Keratinocyte (primary cell): ENCODE results near the gene REEP3. TPM values are rescaled to one million over a fixed set of nuclear protein-coding genes. Genes with fewer than 3 reads are reported as not detected.

Experiments used
- DNase-seq: peaks from one replicate; pipeline ENCODE4 v3.0.0-alpha.2; 2011; ENCODE audit warnings: low read depth, missing footprints, low spot score
- FAIRE-seq: peaks from 2 replicates; lab custom pipeline; 2011; peaks lifted over from hg19 to GRCh38; lab: Jason Lieb, UNC
- H2AFZ ChIP-seq: 2 replicates; pipeline ENCODE4 v1.6.0; 2012; ENCODE audit warnings: low read length, control low read depth, inconsistent platforms; ENCODE audit not compliant: control insufficient read depth
- H3K27ac ChIP-seq: 2 replicates; pipeline ENCODE4 v1.5.1; 2011; ENCODE audit warnings: low read length; ENCODE audit not compliant: control insufficient read depth, insufficient read depth
- H3K27me3 ChIP-seq: 3 replicates; pipeline ENCODE4 v1.6.0; 2011; ENCODE audit warnings: low read length; ENCODE audit not compliant: control insufficient read depth, insufficient read depth; ENCODE audit errors: extremely low read depth
- H3K36me3 ChIP-seq, 2 experiments: 2 replicates in 1 of 2; 3 replicates in 1 of 2; pipeline ENCODE4 v1.5.1; 2011; ENCODE audit warnings: low read length in 2 of 2, mild to moderate bottlenecking in 1 of 2; ENCODE audit not compliant: control insufficient read depth in 2 of 2, insufficient read depth in 2 of 2; ENCODE audit errors: extremely low read depth in 1 of 2
- H3K4me1 ChIP-seq: 3 replicates; pipeline ENCODE4 v1.5.1; 2011; ENCODE audit warnings: low read length; ENCODE audit not compliant: control insufficient read depth, insufficient read depth; ENCODE audit errors: extremely low read depth
- H3K4me2 ChIP-seq: 3 replicates; pipeline ENCODE4 v1.6.0; 2011; ENCODE audit warnings: low read depth, low read length; ENCODE audit not compliant: control insufficient read depth, insufficient read depth; ENCODE audit errors: extremely low read depth
- H3K4me3 ChIP-seq, 3 experiments: fragments of 200-600 bp in 1 of 3; sonication (generic) in 1 of 3; 2 replicates in 2 of 3; 3 replicates in 1 of 3; pipeline ENCODE4 v1.5.1; 2011 to 2016; ENCODE audit warnings: low read length in 3 of 3, mild to moderate bottlenecking in 3 of 3, control low read depth in 2 of 3, inconsistent platforms in 1 of 3, low read depth in 1 of 3, mixed read lengths in 1 of 3, mixed run types in 1 of 3, moderate library complexity in 1 of 3; ENCODE audit not compliant: control insufficient read depth in 2 of 3, insufficient read depth in 2 of 3; ENCODE audit errors: extremely low read depth in 1 of 3
- H3K79me2 ChIP-seq: 2 replicates; pipeline ENCODE4 v1.6.0; 2012; ENCODE audit warnings: low read length; ENCODE audit not compliant: control insufficient read depth, insufficient read depth
- H3K9ac ChIP-seq: 3 replicates; pipeline ENCODE4 v1.6.0; 2011; ENCODE audit warnings: low read length; ENCODE audit not compliant: control insufficient read depth, insufficient read depth; ENCODE audit errors: extremely low read depth
- H3K9me1 ChIP-seq: 3 replicates; pipeline ENCODE4 v1.6.0; 2011; ENCODE audit warnings: low read length; ENCODE audit not compliant: control insufficient read depth, insufficient read depth; ENCODE audit errors: extremely low read depth
- H3K9me3 ChIP-seq: 2 replicates; pipeline ENCODE4 v1.5.1; 2012; ENCODE audit warnings: low read depth, low read length; ENCODE audit not compliant: control insufficient read depth
- H4K20me1 ChIP-seq: 3 replicates; pipeline ENCODE4 v1.6.0; 2011; ENCODE audit warnings: low read length; ENCODE audit not compliant: control insufficient read depth, insufficient read depth; ENCODE audit errors: extremely low read depth
- CTCF ChIP-seq, 3 experiments: IDR thresholded peaks in 1 of 3; conservative IDR thresholded peaks in 1 of 3; optimal IDR thresholded peaks in 1 of 3; 2 replicates in 2 of 3; 3 replicates in 1 of 3; pipeline versions ENCODE3 to v1.5.1; 2011; ENCODE audit warnings: low read length in 3 of 3, mild to moderate bottlenecking in 3 of 3, moderate library complexity in 2 of 3, control low read depth in 1 of 3, inconsistent platforms in 1 of 3; ENCODE audit not compliant: insufficient read depth in 2 of 3; ENCODE audit errors: extremely low read depth in 1 of 3
- EZH2 ChIP-seq: IDR thresholded peaks from one replicate; pipeline ENCODE4 v1.6.1; 2012; ENCODE audit warnings: inconsistent platforms, mild to moderate bottlenecking, low read length, moderate library complexity
- dilution Hi-C: fragments of 300-500 bp; cut with MboI; formaldehyde crosslinking; loops from one replicate; pipeline ENCODE4 v1.7.0; 2020; ENCODE audit warnings: low sequenced_read_pairs; ENCODE audit not compliant: extremely low pct_ligation_motif_present
- polyA plus RNA-seq, 5 experiments: library from polyadenylated mRNA; depleted of rRNA in 3 of 5; stranded (reverse) in 3 of 5; stranded (forward) in 1 of 5; unstranded in 1 of 5; fragments of >200 nt; gene quantifications; 1 replicate in 1 of 5; 2 replicates in 3 of 5; 3 replicates in 1 of 5; pipeline versions ENCODE4 v1.2.1 to v1.2.3, GENCODE V29; 2011 to 2012; ENCODE audit warnings: missing spikeins in 2 of 5, low read depth in 1 of 5, low replicate concordance in 1 of 5

REEP3 gene
- polyA plus RNA-seq, 1 donor (not counting 4 experiments of a cell fraction or from before 2014, with no cell fraction given): 52.8 TPM

DNA sequence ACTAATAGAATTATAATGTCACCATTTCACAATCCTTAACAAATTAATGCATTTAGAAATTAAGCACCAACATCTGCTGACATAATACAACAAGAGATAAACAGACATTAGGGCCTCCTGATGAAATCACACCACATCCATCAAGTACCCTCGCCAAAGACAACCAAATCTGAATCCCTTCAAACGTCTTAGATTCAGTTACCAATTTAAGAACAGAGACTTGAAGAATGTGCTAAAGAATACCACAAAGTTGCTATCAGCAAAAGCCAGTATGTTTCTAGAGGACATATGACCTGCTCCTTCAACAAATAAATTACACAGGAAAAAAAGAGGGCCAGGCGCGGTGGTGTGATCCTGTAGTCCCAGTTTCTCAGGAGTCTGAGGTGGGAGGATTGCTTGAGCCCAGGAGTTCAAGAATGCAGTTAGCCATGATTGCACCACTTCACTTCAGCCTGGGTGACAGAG, 144.5 kb downstream of the REEP3 start:
- H3K4me3 ChIP-seq: no peak overlapping the region
- no peak overlapping the region for H3K9ac ChIP-seq
- H2AFZ ChIP-seq: no peak overlapping the region
- no peaks in the 10 kb centered on the region for H3K27me3 ChIP-seq
- no peak for DNase-seq
- H4K20me1 ChIP-seq: no peaks in the 10 kb centered on the region
- no peak overlapping the region for H3K4me2 ChIP-seq
- no peaks in the 10 kb centered on the region for H3K9me1 ChIP-seq
- H3K36me3 ChIP-seq: no peaks in the 10 kb centered on the region
- H3K79me2 ChIP-seq: no peaks in the 10 kb centered on the region
- no peaks in the 10 kb centered on the region for H3K9me3 ChIP-seq
- TF ChIP-seq EZH2: no peak
- TF ChIP-seq CTCF (optimal IDR thresholded peaks at IDR 0.05 in 1 of 3, IDR thresholded peaks at IDR 0.05 in 1 of 3, conservative IDR thresholded peaks at IDR 0.05 in 1 of 3; ENCODE audit: extremely low read depth in 1 of 3, insufficient read depth in 2 of 3, low read length in 3 of 3): no peak
- dilution Hi-C loops: no loop called here
- H3K27ac ChIP-seq: no peak overlapping the region
- FAIRE-seq: no peak
- no peaks in the 10 kb centered on the region for H3K4me1 ChIP-seq

GRCh38 chr10:63666836-63667383, 145.7 kb downstream of the REEP3 start:
- H4K20me1 ChIP-seq: no peaks in the 10 kb centered on the region
- DNase-seq: no peak

More at GRCh38 chr10:63666836-63667383, 145.7 kb downstream of the REEP3 start:
- H3K9ac ChIP-seq: no peak overlapping the region
- no peaks in the 10 kb centered on the region for H3K27me3 ChIP-seq
- no peaks in the 10 kb centered on the region for H3K9me3 ChIP-seq
- H3K36me3 ChIP-seq: no peaks in the 10 kb centered on the region
- no peak overlapping the region for H3K27ac ChIP-seq
- no peaks in the 10 kb centered on the region for H3K4me1 ChIP-seq
- no peaks in the 10 kb centered on the region for H3K9me1 ChIP-seq
- FAIRE-seq: no peak
- dilution Hi-C loops: no loop called here
- no peak overlapping the region for H3K4me2 ChIP-seq
- H3K4me3 ChIP-seq: no peak overlapping the region
- no peaks in the 10 kb centered on the region for H3K79me2 ChIP-seq
- TF ChIP-seq CTCF (optimal IDR thresholded peaks at IDR 0.05 in 1 of 3, IDR thresholded peaks at IDR 0.05 in 1 of 3, conservative IDR thresholded peaks at IDR 0.05 in 1 of 3; ENCODE audit: extremely low read depth in 1 of 3, insufficient read depth in 2 of 3, low read length in 3 of 3): no peak
- no peak overlapping the region for H2AFZ ChIP-seq
